PC-3 (cell line): ENCODE data around the gene VCAN. TPM values are rescaled to one million over a fixed set of nuclear protein-coding genes. Genes with fewer than 3 reads are reported as not detected.

Source experiments
- ATAC-seq: fragments of 200-7000 bp; cut with Tn5 transposase; 2 replicates; pipeline ENCODE4 v1.9.1; 2020; ENCODE audit warnings: mild to moderate bottlenecking, moderate library complexity
- BruUV-seq: library from RNA; stranded (reverse); fragments of 400-500 nt; replicated peaks from 2 replicates; lab custom pipeline; 2021; lab: Mats Ljungman, UMichigan
- CTCF ChIA-PET: fragments of 300-600 bp; sonication (Branson Sonifier 250); formaldehyde crosslinking; loops from one replicate; lab custom pipeline; 2022; ENCODE audit warnings: antibody characterized with exemption; lab: Charles Lee
- POLR2A ChIA-PET: fragments of 300-600 bp; sonication (Branson Sonifier 250); formaldehyde crosslinking; loops from one replicate; lab custom pipeline; 2022; ENCODE audit warnings: antibody characterized with exemption; ENCODE audit not compliant: unreplicated experiment; lab: Charles Lee
- DNase-seq: peaks from one replicate; pipeline ENCODE4 v3.0.0-alpha.2; 2015
- H2AFZ ChIP-seq: fragments of 300-600 bp; sonication (generic); 2 replicates; pipeline ENCODE4 v1.6.0; 2016; ENCODE audit warnings: antibody characterized with exemption, low read length
- H3F3A ChIP-seq: fragments of 300-600 bp; sonication (generic); one replicate; pipeline ENCODE4 v1.6.0; 2017; ENCODE audit warnings: antibody characterized with exemption, low read length, control low read depth, mild to moderate bottlenecking; ENCODE audit not compliant: unreplicated experiment
- H3K27ac ChIP-seq: fragments of 300-600 bp; sonication (generic); 2 replicates; pipeline ENCODE4 v1.5.1; 2016; ENCODE audit warnings: mild to moderate bottlenecking, low read length
- H3K27me3 ChIP-seq: fragments of 300-600 bp; sonication (generic); 2 replicates; pipeline ENCODE4 v1.6.1; 2016; ENCODE audit warnings: low read length, mixed read lengths
- H3K36me3 ChIP-seq: fragments of 300-600 bp; sonication (generic); 2 replicates; pipeline ENCODE4 v1.6.1; 2016; ENCODE audit warnings: low read depth, mixed run types, low read length, mixed read lengths
- H3K4me1 ChIP-seq: fragments of 300-600 bp; sonication (generic); 2 replicates; pipeline ENCODE4 v1.5.1; 2016; ENCODE audit warnings: low read length; ENCODE audit not compliant: insufficient read depth
- H3K4me2 ChIP-seq: fragments of 300-600 bp; sonication (generic); 2 replicates; pipeline ENCODE4 v1.6.0; 2016; ENCODE audit warnings: low read length
- H3K4me3 ChIP-seq: fragments of 300-600 bp; sonication (generic); 2 replicates; pipeline ENCODE4 v1.5.1; 2016; ENCODE audit warnings: mild to moderate bottlenecking, low read length, mixed read lengths
- H3K79me2 ChIP-seq: fragments of 300-600 bp; sonication (generic); 2 replicates; pipeline ENCODE4 v1.6.1; 2017; ENCODE audit warnings: low read length, mixed read lengths
- H3K9ac ChIP-seq: fragments of 300-600 bp; sonication (generic); 2 replicates; pipeline ENCODE4 v1.6.0; 2016; ENCODE audit warnings: mild to moderate bottlenecking, low read length
- H3K9me2 ChIP-seq: fragments of 300-600 bp; sonication (generic); replicated peaks from 2 replicates; pipeline ENCODE4 v1.6.1; 2016; ENCODE audit warnings: mixed run types, low read length, mixed read lengths
- H3K9me3 ChIP-seq: fragments of 300-600 bp; sonication (generic); 2 replicates; pipeline ENCODE4 v1.6.1; 2016; ENCODE audit warnings: low read length, mixed read lengths
- H4K20me1 ChIP-seq: fragments of 300-600 bp; sonication (generic); 2 replicates; pipeline ENCODE4 v1.6.1; 2016; ENCODE audit warnings: low read length, mixed read lengths
- EZH2 ChIP-seq: fragments of 300-600 bp; sonication (generic); IDR thresholded peaks from one replicate; pipeline ENCODE4 v1.6.1; 2017; ENCODE audit warnings: antibody characterized with exemption, mild to moderate bottlenecking, low read length; ENCODE audit not compliant: unreplicated experiment
- EZH2phosphoT487 ChIP-seq: fragments of 300-600 bp; sonication (generic); IDR thresholded peaks from 2 replicates; pipeline ENCODE4 v1.6.1; 2018; ENCODE audit warnings: mild to moderate bottlenecking, antibody characterized with exemption, low read length, borderline replicate concordance
- intact Hi-C: fragments of 100-400 bp; cut with micrococcal nuclease; formaldehyde crosslinking; loops from 2 replicates; pipeline ENCODE4 v1.9.0; 2023
- total RNA-seq: library from RNA; depleted of rRNA; stranded (reverse); fragments of >200 nt; gene quantifications from 2 replicates; pipeline ENCODE4 v1.2.3, GENCODE V29; 2014
- TF ChIP-seq, protein P1 (sequence below): fragments of 300-600 bp; sonication (generic); conservative IDR thresholded peaks from 2 replicates; pipeline ENCODE4 v1.5.1; 2017; ENCODE audit warnings: antibody characterized with exemption, low read depth, mild to moderate bottlenecking, low read length

The VCAN gene
- total RNA-seq, 1 experiment from 2014 or later: 6.2 TPM

DNA sequence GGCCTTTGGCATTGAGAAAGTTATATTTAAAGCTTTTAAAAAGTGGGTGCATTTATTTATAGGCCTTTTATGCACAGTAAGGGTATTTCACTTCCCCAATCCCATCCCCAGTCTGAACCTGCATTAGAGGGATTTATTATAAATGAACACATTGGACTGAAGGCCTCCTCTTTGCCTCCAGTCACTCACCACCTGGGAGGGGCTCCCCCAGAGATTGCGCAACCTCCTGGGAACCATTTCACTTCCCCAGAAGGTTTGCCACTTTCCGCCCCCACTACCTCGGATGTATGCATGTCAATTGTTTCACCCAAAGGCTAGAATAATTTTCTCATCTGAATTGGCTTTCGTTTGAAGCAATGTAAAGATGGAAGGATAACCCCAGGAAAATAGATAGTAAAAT is 29.8 kb upstream of the VCAN start:
- no peaks in the 10 kb centered on the region for H4K20me1 ChIP-seq
- no peak for TF ChIP-seq EZH2phosphoT487
- TF ChIP-seq, protein P1, sequence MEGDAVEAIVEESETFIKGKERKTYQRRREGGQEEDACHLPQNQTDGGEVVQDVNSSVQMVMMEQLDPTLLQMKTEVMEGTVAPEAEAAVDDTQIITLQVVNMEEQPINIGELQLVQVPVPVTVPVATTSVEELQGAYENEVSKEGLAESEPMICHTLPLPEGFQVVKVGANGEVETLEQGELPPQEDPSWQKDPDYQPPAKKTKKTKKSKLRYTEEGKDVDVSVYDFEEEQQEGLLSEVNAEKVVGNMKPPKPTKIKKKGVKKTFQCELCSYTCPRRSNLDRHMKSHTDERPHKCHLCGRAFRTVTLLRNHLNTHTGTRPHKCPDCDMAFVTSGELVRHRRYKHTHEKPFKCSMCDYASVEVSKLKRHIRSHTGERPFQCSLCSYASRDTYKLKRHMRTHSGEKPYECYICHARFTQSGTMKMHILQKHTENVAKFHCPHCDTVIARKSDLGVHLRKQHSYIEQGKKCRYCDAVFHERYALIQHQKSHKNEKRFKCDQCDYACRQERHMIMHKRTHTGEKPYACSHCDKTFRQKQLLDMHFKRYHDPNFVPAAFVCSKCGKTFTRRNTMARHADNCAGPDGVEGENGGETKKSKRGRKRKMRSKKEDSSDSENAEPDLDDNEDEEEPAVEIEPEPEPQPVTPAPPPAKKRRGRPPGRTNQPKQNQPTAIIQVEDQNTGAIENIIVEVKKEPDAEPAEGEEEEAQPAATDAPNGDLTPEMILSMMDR: no peak
- TF ChIP-seq EZH2: no peak
- H3K27ac ChIP-seq: no peak overlapping the region
- no TSS peak for BruUV-seq
- no peak overlapping the region for H2AFZ ChIP-seq
- H3K9ac ChIP-seq: no peak overlapping the region
- no peaks in the 10 kb centered on the region for H3K4me1 ChIP-seq
- H3K27me3 ChIP-seq: no peaks in the 10 kb centered on the region
- H3K9me2 ChIP-seq: no peaks in the 10 kb centered on the region
- ATAC-seq: no peak
- no peak for DNase-seq
- ChIA-PET POLR2A (no interaction called here), CTCF (no interaction called here)
- H3F3A ChIP-seq: no peaks in the 10 kb centered on the region
- intact Hi-C loops: no loop called here
- no peaks in the 10 kb centered on the region for H3K9me3 ChIP-seq
- no peaks in the 10 kb centered on the region for H3K36me3 ChIP-seq
- no peak overlapping the region for H3K4me2 ChIP-seq
- H3K4me3 ChIP-seq: no peak overlapping the region
- no peaks in the 10 kb centered on the region for H3K79me2 ChIP-seq

DNA sequence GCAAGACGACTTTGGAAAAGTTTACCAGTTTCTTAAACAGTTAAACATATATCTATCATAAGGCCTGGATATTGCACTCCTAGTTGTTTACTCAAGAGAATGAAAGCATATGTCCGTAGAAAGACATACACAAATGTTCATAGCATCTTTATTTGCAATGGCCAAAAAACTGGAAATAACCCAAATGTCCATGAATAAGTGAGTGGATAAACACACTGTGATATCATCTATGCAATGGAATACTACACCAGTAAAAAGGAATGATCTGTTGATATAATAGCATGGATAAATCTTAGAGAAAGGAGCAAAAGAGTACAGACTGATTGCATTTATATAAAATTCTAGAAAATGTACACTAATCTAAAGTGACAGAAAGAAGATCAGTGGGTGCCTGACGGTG is 28.0 kb upstream of the VCAN start:
- ATAC-seq (no peak), DNase-seq (no peak)
- no TSS peak for BruUV-seq
- POLR2A ChIA-PET: no interaction called here
- Histone ChIP-seq H3K27ac (no peak overlapping the region), H3F3A (no peaks in the 10 kb centered on the region), H3K27me3 (no peaks in the 10 kb centered on the region), H4K20me1 (no peaks in the 10 kb centered on the region), H3K4me3 (no peak overlapping the region), H3K9me2 (no peaks in the 10 kb centered on the region), H3K9me3 (no peaks in the 10 kb centered on the region), H3K36me3 (no peaks in the 10 kb centered on the region), H3K79me2 (no peaks in the 10 kb centered on the region), H3K9ac (no peak overlapping the region), H3K4me2 (no peak overlapping the region), H3K4me1 (no peaks in the 10 kb centered on the region), H2AFZ (no peak overlapping the region)
- CTCF ChIA-PET: no interaction called here
- intact Hi-C loops: no loop called here
- no peak for TF ChIP-seq EZH2phosphoT487
- TF ChIP-seq, protein P1: no peak
- TF ChIP-seq EZH2: no peak

DNA sequence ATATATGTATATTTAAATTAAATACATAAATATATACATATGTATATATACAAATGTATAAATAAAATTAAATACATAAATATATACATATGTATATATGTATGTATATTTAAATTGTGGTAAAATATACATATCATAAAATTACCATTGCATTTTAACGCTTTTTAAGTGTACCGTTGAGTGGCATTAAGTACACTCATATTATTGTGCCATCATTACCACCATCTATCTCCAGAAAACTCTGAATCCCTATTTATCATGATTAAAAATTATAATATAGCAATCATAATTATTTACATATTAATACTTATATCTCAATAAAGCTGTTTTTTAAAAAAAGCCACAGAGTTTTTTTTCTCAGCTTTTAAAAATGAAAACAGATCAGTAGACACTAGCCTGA is 27.1 kb upstream of the VCAN start:
- CTCF ChIA-PET: interaction anchor here (0.5 kb wide), 1 partner anchor 271 kb away, joined by 3 read pairs; no protein-coding TSS in a partner anchor
- Histone ChIP-seq H3K27me3 (no peaks in the 10 kb centered on the region), H3K4me2 (no peak overlapping the region), H3K79me2 (no peaks in the 10 kb centered on the region), H3K36me3 (no peaks in the 10 kb centered on the region), H3F3A (no peaks in the 10 kb centered on the region), H3K27ac (no peak overlapping the region), H3K9me2 (no peaks in the 10 kb centered on the region), H4K20me1 (no peaks in the 10 kb centered on the region), H3K9me3 (no peaks in the 10 kb centered on the region), H3K4me1 (no peaks in the 10 kb centered on the region), H2AFZ (no peak overlapping the region), H3K9ac (no peak overlapping the region), H3K4me3 (no peak overlapping the region)
- DNase-seq (no peak), ATAC-seq (no peak)
- BruUV-seq: no TSS peak
- TF ChIP-seq, protein P1: no peak
- POLR2A ChIA-PET: no interaction called here
- intact Hi-C loops: no loop called here
